ENCODE results near the gene GFER. TPM values are rescaled to one million over a fixed set of nuclear protein-coding genes. Genes with fewer than 3 reads are reported as not detected.

Gene GFER
- total and polyA plus RNA-seq, 7 donors: 18.9 to 53.2 (median 34.2) TPM

DNA sequence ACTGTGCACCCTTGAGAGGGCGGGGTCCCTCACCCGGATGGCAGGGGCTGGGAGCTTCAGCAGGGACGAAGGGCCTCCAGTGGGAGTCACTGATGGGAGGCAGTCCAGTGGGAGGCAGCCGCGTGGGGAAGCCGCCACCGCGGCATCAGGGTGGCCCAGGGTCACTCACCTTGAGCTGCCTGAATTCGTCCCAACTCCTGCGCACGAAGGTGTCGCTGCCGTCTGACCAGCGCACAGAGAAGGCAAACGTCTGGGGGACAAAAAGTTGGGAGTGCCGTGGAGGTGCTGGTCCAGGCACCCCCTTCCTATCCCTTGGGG lies 3.3 kb upstream of the GFER start:
- peaks cover 9 to 43% of the 10 kb centered on the region in 2 donors for H3K36me3 ChIP-seq (ENCODE audit: insufficient read depth in 1 of 2, low read depth in 1 of 2)
- H3K4me3 ChIP-seq: no peak overlapping the region
- ATAC-seq (no peak), DNase-seq (no peak)
- 32 to 38% (median 33%) methylated on average over 16 of the region's 16 CpGs for WGBS, 3 donors
- intact Hi-C loops (cut with DNase I): no loop called here
- H3K27ac ChIP-seq: no peak overlapping the region
- peaks cover 32% of the 10 kb centered on the region for H3K4me1 ChIP-seq
- H3K27me3 ChIP-seq (ENCODE audit: insufficient read depth in 3 of 3, low read length in 2 of 3): no peaks in the 10 kb centered on the region
- H3K9me3 ChIP-seq: no peaks in the 10 kb centered on the region
- TF ChIP-seq, protein P1, sequence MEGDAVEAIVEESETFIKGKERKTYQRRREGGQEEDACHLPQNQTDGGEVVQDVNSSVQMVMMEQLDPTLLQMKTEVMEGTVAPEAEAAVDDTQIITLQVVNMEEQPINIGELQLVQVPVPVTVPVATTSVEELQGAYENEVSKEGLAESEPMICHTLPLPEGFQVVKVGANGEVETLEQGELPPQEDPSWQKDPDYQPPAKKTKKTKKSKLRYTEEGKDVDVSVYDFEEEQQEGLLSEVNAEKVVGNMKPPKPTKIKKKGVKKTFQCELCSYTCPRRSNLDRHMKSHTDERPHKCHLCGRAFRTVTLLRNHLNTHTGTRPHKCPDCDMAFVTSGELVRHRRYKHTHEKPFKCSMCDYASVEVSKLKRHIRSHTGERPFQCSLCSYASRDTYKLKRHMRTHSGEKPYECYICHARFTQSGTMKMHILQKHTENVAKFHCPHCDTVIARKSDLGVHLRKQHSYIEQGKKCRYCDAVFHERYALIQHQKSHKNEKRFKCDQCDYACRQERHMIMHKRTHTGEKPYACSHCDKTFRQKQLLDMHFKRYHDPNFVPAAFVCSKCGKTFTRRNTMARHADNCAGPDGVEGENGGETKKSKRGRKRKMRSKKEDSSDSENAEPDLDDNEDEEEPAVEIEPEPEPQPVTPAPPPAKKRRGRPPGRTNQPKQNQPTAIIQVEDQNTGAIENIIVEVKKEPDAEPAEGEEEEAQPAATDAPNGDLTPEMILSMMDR (IDR thresholded peaks at IDR 0.05): no peak

DNA sequence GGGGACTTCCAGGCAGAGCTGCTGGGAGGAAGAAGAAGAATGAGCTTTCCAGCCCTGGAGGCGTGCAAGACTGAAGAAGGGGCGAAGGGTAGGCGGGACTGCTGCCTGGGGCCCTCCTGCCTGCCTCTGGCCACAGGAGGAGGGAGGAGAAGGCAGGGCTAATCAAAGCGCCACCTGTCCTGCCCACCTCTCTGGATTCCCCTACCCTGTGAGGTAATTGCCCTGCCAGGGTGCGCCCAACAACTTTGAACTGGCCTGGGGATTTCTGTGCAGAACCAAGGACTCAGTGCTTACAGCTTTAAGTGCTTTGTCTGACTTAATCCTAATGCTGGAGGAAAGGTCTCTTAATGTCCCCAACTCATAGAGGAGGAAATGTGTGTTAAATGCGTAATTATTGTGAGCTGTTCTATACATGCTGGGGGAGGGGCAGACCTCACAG lies 2.6 kb upstream of the GFER start, which contains the start of gene NOXO1:
Gene NOXO1, minus strand, starts transcription at position 72 of the 439 bp plus-strand sequence. CDS start 290 bp downstream, outside the sequence.
- H3K27me3 ChIP-seq (ENCODE audit: insufficient read depth in 3 of 3, low read length in 2 of 3): no peaks in the 10 kb centered on the region
- DNase-seq (no peak), ATAC-seq (no peak)
- H3K36me3 ChIP-seq (ENCODE audit: insufficient read depth in 1 of 2, low read depth in 1 of 2): peaks cover 9 to 43% of the 10 kb centered on the region in 2 donors
- TF ChIP-seq, protein P1 (IDR thresholded peaks at IDR 0.05): no peak
- H3K27ac ChIP-seq: no peak within 1 kb of the TSS
- intact Hi-C loops (cut with DNase I): no loop called here
- H3K4me1 ChIP-seq: peaks cover 32% of the 10 kb centered on the region
- H3K9me3 ChIP-seq: no peaks in the 10 kb centered on the region
- WGBS, 3 donors: 50 to 75% (median 62%) methylated on average over 6 of the region's 6 CpGs
- H3K4me3 ChIP-seq: no peak within 1 kb of the TSS

DNA sequence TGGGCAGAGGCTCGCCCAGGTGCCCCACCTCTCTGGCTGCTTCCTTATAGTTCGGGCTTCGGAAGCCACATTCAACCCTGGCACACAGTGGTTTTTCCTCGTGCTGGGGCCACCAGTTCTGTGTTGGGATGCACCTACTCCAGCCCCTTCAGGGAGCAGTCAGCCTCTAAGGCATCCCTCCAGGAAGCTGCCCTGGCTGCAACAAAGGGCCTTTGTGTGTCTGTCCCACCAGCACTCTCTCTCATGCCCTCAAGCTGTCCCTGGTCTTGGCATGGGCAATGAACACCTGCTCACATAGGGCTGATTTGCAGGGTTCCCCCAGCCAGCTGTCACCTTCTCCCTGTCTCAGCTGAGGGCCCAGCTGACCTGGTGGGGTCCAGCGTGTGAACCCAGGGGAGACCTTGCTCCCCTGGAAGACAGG lies 2.0 kb upstream of the GFER start:
- TF ChIP-seq, protein P1 (IDR thresholded peaks at IDR 0.05): no peak
- peaks cover 9 to 43% of the 10 kb centered on the region in 2 donors for H3K36me3 ChIP-seq (ENCODE audit: insufficient read depth in 1 of 2, low read depth in 1 of 2)
- WGBS, 3 donors: 26 to 44% (median 36%) methylated on average over 5 of the region's 5 CpGs
- intact Hi-C loops (cut with DNase I): no loop called here
- no peak overlapping the region for H3K27ac ChIP-seq
- H3K27me3 ChIP-seq (ENCODE audit: insufficient read depth in 3 of 3, low read length in 2 of 3): no peaks in the 10 kb centered on the region
- H3K4me3 ChIP-seq: no peak overlapping the region
- DNase-seq (no peak), ATAC-seq (no peak)
- peaks cover 32% of the 10 kb centered on the region for H3K4me1 ChIP-seq
- no peaks in the 10 kb centered on the region for H3K9me3 ChIP-seq

DNA sequence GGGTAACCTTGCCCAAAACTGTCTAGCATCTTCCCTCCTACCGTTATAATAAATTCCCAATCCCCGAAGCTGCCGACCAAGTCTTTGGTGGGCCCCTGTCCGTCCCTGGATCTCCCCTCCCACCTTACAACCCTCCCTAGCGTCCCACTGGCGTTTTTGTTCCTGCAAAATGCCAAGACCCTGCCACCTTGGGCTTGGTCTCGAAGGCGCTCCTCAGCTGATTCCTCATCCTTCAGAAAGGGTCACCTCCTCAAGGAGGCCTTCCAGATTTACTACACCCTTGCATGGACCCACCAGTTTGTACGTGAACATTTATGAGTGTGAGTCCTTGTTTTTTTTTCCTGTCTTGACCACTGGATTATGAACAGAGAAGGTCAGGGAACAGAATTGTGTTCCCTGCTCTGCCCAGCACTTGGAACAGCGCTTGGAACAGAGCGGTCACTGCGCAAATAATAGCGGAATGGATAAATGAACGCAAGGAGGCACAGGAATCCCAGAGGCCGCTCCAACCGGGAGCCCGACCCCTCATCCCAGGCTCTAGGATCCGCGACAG lies 926 bp upstream of the GFER start:
- DNase-seq (no peak), ATAC-seq (no peak)
- Histone ChIP-seq H3K27ac (peak overlapping the region; percentile 67), H3K27me3 (ENCODE audit: insufficient read depth in 3 of 3, low read length in 2 of 3) (peaks cover 0 to 3% (median 0%) of the 10 kb centered on the region in 3 donors), H3K36me3 (ENCODE audit: insufficient read depth in 1 of 2, low read depth in 1 of 2) (peaks cover 8 to 36% of the 10 kb centered on the region in 2 donors), H3K4me1 (peaks cover 32% of the 10 kb centered on the region), H3K4me3 (peak overlapping the region; percentile 93), H3K9me3 (no peaks in the 10 kb centered on the region)
- WGBS, 3 donors: 33 to 39% (median 36%) methylated on average over 19 of the region's 19 CpGs
- TF ChIP-seq, protein P1 (IDR thresholded peaks at IDR 0.05): no peak
- intact Hi-C loops (cut with DNase I): no loop called here
